GM21723 (cell line): ENCODE data around the gene RNF8.
"Not testable (repeated sequence)": the region's sequence is repeated elsewhere in the genome, so short reads cannot be mapped to it uniquely, and the experiment has no call there.

Experiments
- ATAC-seq: cut with Tn5 transposase; IDR thresholded peaks from one replicate; pipeline ENCODE4 v1.9.1; 2021; ENCODE audit warnings: mild to moderate bottlenecking, moderate library complexity; ENCODE audit not compliant: unreplicated experiment

Gene RNF8

GRCh38 chr6:37393381-37393929 is 39.7 kb downstream of the RNF8 start:
- ATAC-seq: no peak

DNA sequence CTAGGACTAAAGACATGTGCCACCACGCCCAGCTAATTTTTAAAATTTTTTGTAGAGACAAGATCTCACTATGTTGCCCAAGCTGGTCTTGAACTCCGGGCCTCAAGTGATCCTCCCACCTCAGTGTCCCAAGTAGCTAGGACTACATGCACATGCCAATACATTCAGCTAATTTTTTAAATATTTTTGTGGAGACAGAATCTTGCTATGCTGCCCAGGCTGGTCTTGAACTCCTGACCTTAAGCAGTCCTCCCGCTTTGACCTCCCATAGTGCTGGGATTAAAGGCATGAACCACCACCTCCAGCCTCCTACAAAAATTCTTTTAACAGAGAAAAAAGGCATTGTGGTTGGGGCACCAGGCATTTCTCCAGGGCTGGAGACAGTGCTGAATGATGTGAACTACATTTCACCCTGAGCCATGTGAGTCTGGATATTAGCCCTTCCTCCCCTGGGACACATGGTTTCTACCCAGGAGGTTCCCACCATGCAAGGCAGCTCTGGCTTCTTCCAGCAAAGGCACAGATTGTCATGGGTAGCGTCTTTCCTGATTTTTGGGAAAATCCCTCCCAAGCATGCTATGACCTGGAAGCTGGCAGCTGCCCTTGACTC is 42.9 kb downstream of the RNF8 start:
- ATAC-seq: no peak

DNA sequence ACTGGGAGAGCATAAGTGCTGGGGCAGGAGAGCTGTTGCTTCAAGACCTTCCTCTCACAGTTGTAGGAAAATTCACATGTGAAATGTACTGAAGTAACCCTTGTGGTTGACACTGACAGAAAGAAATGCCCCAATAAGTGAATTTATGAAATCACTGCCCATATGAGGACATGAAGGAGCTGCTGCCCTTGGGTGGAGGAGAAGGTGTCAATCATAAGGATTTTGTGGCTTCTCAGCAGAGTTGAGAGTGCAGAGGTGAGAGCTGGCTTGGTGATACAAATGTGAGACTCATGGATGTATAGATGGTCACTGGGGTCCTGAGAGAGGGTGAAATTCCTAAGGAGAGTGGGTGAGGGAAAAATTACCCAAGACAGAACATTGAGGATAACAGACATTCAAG is 45.3 kb downstream of the RNF8 start:
- no peak for ATAC-seq

DNA sequence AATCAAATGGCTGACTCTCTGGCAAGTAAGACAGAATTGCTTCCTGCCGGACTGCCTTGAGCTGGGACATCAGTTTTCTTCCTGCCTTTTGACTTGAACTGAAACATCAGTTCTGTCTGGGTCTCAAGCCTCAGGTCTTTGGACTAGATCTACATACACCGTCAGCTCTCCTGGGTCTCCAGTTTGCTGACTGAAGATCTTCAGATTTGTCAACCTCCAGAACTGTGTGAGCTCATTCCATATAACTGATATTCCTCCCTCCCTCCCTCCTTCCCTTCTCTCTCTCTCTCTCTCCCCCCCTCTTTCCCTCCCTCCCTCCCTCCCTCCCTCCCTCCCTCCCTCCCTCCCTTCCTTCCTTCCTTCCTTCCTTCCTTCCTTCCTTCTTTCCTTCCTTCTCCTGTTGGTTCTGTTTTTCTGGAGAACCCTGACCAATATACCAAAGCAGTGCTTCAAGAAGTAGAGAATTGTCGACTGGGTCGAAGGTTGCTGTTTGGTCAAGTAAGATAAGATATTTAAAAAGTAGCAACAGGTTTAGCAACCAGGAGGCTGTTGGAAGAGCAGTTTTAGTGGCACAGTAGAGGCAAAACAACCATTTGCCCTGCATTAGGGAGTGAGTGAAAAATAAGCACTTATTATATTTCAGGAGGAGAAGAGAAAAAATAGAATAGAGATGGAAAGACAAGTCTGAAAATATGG is 46.2 kb downstream of the RNF8 start:
- no peak for ATAC-seq

- ATAC-seq: not testable (repeated sequence)
These were observed 47.9 kb downstream of the RNF8 start for GRCh38 chr6:37401658-37402057.

DNA sequence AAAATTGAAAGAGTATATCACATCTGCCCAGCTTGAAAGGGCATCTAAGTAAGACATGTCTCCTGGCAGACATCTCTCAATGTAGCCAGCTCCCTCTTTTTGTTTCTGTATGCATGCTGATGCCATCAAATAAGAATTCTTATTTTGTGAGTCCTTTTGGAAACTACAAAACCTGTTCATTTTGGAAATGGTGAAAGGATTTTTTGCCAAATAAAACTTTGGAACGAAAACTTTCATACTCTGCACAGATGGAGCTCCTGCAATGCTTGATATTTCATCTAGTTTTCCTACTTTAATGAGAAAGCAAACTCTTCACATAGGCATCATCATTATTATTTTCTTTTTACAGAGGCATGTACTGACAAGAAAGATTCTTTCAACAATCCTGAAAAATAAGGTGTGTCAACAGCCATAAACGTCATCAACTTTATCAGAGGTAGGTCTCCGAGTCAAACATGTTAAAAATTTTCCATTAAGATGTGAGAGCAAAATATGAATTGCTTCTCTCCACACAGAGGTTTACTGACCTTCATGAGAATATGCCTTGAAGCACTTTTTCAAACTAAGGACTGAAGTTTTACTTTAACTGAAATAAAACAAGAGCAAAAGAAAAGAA is 53.1 kb downstream of the RNF8 start:
- no peak for ATAC-seq

- ATAC-seq: no peak
These were observed 54.2 kb downstream of the RNF8 start for GRCh38 chr6:37407948-37408347.

DNA sequence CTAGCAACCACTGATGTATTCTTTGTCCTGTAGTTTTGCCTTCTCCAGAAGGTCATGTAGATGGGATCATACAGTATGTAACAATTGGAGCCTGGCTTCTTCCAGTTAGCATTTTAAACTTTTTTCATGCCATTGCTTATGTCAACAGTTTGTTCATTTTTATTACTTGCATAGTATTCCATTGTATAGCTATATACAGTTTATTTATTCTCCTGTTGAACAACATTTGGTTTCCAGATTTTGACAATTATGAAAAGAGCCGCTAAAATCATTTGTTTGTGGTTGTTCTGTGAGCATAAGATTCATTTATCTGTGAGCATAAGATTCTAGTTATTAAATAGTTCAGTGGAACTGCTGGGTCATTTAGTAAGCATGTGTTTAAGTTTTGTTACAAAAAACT is 55.7 kb downstream of the RNF8 start:
- ATAC-seq: no peak

DNA sequence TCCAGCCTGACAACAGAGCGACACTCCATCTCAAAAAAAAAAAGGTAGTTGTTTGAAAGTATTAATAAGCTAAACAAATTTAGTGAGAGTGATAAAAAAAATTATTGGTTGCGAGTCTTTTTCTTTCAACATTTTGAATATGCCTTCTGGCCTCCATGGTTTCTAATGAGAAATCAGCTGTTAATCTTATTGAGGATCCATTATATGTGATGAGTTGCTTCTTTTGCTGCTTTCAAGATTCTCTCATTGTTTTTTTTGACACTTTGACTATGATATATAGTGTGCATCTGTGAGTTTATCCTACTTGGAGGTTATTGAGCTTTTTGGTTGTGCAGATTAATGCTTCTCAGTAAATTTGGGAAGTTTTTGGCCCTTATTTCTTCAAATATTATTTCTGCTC is 63.6 kb downstream of the RNF8 start:
- no peak for ATAC-seq

DNA sequence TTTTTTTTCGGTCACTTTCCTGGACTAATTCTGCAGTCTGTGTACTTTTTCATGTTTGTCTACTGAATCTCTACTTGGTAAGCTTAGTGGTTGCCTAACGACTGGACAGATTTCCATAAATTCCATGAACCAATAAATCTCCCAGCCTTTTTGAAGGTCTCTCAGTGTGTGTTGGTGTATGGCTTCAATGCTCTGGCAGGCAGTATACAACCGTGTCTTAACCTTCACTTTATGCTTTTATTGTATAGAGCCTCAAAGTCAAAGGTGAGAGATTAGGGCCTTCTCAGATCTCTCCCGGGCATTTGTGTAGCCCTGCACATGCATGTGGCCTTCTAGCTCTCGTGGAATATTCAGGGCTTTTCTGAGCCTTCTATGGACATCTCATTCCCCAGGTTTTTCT is 64.9 kb downstream of the RNF8 start:
- no peak for ATAC-seq

- no peak for ATAC-seq
These were observed 72.5 kb downstream of the RNF8 start for GRCh38 chr6:37426058-37426944.

DNA sequence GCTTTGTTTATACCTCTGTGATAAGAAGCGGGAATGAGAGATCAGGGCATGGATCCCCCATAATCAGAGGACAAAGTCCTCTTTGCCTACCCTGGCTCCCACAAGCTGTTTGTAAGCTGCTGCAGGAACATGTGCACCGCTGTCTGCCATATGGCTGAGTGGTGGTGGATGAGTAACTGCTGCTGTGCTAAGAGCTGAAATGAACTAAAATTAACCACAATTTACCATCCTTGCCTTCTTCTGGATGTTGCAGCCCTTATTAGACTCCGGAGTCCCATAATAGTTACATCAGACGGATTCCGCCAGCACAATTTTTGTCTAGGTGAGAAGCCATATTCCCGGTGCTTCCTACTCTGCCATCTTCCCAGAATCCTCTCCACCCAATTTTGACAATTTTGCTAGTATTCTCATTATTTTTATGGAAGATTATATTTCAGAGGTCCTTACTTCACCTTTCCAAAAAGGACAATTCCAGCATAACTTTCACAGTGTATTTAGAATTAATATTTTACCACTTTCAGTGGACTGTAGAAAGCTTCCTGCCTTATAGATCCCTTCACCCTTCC is 73.2 kb downstream of the RNF8 start:
- no peak for ATAC-seq

DNA sequence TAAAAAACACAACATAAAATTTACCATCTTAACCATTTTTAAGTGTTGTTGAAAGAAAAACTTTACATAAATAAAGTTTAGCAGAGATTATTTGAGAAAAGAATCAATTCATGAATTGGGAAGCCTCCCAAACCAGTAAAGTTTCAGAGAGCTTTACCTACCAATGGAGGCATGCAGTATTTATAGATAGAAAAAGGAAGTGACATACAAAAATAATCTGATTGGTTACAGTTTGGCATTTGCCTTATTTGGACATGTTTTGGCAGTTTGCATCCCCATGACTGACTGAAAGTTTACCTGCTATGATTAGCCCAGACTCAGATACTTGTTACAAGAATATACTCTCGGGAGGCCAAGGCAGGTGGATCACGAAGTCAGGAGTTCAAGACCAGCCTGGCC is 75.6 kb downstream of the RNF8 start:
- ATAC-seq: no peak

GRCh38 chr6:37432590-37432915 is 78.8 kb downstream of the RNF8 start:
- ATAC-seq: no peak

- ATAC-seq: peak; percentile 77
These were observed 79.3 kb downstream of the RNF8 start, which contains the start of gene CMTR1 for GRCh38 chr6:37432916-37433656. CMTR1 (plus strand) TSS chr6:37433221; CDS start chr6:37435630, 2,409 bp downstream.

DNA sequence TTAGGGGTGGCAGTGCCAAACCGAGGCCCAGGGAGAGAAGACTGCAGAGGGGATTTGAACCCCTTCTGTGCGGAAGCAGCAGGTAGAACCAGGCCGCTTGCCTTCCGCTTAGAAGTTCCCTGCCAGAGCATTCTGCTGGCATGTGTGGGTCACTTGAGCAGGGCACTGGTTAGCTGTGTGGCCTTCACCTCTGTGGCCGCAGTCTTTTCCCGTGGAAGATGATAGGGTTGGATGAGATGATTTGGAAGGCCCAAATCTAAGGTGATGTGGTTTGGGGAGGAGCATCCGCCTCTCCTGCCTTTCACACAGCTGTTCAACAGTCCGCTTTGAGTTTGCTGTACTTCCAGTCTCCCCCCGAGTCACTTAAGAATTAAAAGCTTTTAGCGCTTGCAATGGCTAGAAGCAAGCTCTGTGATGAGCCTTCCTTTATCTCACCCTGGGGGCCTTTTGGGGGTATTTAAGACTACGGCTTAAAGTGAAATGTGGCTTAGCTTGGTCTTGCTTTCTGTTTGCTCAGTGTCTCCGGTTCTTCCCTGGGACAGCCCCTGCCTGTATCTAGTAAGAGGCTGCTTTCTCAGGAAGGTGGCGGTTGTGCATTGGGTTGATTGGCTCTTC is 80.0 kb downstream of the RNF8 start:
- peak; percentile 39 for ATAC-seq

DNA sequence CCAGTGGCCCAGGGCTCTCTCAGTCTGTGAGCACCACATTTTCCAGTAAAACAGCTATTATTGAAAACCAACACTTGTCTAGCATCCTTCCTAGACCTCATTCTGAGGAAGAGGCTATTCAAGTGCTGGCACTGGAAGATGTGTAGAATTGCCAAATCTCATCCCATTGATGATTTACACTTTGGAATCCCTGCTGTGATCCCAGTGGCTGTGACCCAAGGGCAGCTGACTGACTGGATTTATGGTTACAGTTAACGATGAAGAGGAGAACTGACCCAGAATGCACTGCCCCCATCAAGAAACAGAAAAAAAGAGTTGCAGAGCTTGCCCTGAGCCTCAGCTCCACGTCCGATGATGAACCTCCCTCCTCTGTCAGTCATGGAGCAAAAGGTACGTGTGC is 81.6 kb downstream of the RNF8 start:
- no peak for ATAC-seq

DNA sequence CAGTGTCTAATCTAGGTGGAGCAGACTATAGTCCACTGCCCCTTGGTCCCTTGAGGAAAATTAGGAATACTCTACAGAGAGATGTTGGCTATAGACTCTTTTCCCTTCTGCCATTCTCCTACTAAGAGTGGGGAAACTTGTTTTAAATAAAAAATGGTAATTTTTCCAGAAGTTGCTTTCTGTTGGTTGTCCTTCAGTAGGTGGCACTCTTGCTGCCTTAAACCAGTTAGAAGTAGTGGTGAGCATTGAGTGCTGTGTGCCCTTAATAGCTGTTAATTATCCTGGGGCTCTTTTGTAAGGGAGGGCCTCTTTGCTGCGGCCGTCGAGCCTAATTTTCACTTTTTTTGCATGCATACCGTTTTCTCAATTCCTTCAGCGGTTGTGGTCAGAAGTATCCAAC is 82.0 kb downstream of the RNF8 start:
- no peak for ATAC-seq

GRCh38 chr6:37438930-37439329 is 85.1 kb downstream of the RNF8 start:
- ATAC-seq: no peak

- ATAC-seq: no peak
These were observed 87.9 kb downstream of the RNF8 start for GRCh38 chr6:37441651-37442050.
